ENCODE data around the gene ZIC4.

ZIC4 gene

GRCh38 chr3:147387885-147388699, 18.3 kb downstream of the ZIC4 start:
- TF ChIP-seq REST (IDR thresholded peaks at IDR 0.05; ENCODE audit: low read depth) (no peak), TEAD4 (IDR thresholded peaks at IDR 0.05) (no peak), YY1 (IDR thresholded peaks at IDR 0.05; ENCODE audit: low read depth) (no peak), ZBTB7A (IDR thresholded peaks at IDR 0.05; ENCODE audit: low read depth) (no peak), MAX (IDR thresholded peaks at IDR 0.05) (no peak), USF1 (IDR thresholded peaks at IDR 0.05) (no peak), TAF1 (IDR thresholded peaks at IDR 0.05; ENCODE audit: low read depth) (no peak), EP300 (IDR thresholded peaks at IDR 0.05; ENCODE audit: borderline replicate concordance) (no peak), TCF12 (IDR thresholded peaks at IDR 0.05; ENCODE audit: low read depth) (no peak), RAD21 (IDR thresholded peaks at IDR 0.05; ENCODE audit: low read depth) (no peak), FOXM1 (IDR thresholded peaks at IDR 0.05; ENCODE audit: borderline replicate concordance, low read depth) (no peak), EGR1 (IDR thresholded peaks at IDR 0.05) (no peak), CEBPB (IDR thresholded peaks at IDR 0.05) (no peak), NFIC (IDR thresholded peaks at IDR 0.05) (no peak), CREB1 (IDR thresholded peaks at IDR 0.05; ENCODE audit: low read depth) (no peak)

- TF ChIP-seq TEAD4 (IDR thresholded peaks at IDR 0.05) (no peak), FOXM1 (IDR thresholded peaks at IDR 0.05; ENCODE audit: borderline replicate concordance, low read depth) (no peak), NFIC (IDR thresholded peaks at IDR 0.05) (no peak), YY1 (IDR thresholded peaks at IDR 0.05; ENCODE audit: low read depth) (no peak), USF1 (IDR thresholded peaks at IDR 0.05) (no peak), MAX (IDR thresholded peaks at IDR 0.05) (no peak), TAF1 (IDR thresholded peaks at IDR 0.05; ENCODE audit: low read depth) (no peak), TCF12 (IDR thresholded peaks at IDR 0.05; ENCODE audit: low read depth) (no peak), EP300 (IDR thresholded peaks at IDR 0.05; ENCODE audit: borderline replicate concordance) (no peak), EGR1 (IDR thresholded peaks at IDR 0.05) (no peak), CREB1 (IDR thresholded peaks at IDR 0.05; ENCODE audit: low read depth) (no peak)
Observed at GRCh38 chr3:147387291-147387884, 19.0 kb downstream of the ZIC4 start.

GRCh38 chr3:147385059-147386012, 21.0 kb downstream of the ZIC4 start:
- TF ChIP-seq USF1 (IDR thresholded peaks at IDR 0.05) (no peak), TAF1 (IDR thresholded peaks at IDR 0.05; ENCODE audit: low read depth) (no peak), TCF12 (IDR thresholded peaks at IDR 0.05; ENCODE audit: low read depth) (no peak), CEBPB (IDR thresholded peaks at IDR 0.05) (no peak), ZBTB7A (IDR thresholded peaks at IDR 0.05; ENCODE audit: low read depth) (no peak), NFIC (IDR thresholded peaks at IDR 0.05) (no peak), REST (IDR thresholded peaks at IDR 0.05; ENCODE audit: low read depth) (no peak), RAD21 (IDR thresholded peaks at IDR 0.05; ENCODE audit: low read depth) (no peak), MAX (IDR thresholded peaks at IDR 0.05) (no peak), FOXM1 (IDR thresholded peaks at IDR 0.05; ENCODE audit: borderline replicate concordance, low read depth) (no peak), YY1 (IDR thresholded peaks at IDR 0.05; ENCODE audit: low read depth) (no peak), TEAD4 (IDR thresholded peaks at IDR 0.05) (no peak)
